GM23338 (cell line): ENCODE data around the gene KCNJ6.

ENCODE experiments used
- EZH2 ChIP-seq: fragments of 200-600 bp; sonication (generic); IDR thresholded peaks from one replicate; pipeline ENCODE4 v1.8.0; 2017; ENCODE audit warnings: antibody characterized with exemption, mild to moderate bottlenecking, low read depth; ENCODE audit not compliant: unreplicated experiment
- EZH2phosphoT487 ChIP-seq: fragments of 200-600 bp; sonication (generic); IDR thresholded peaks from one replicate; pipeline ENCODE4 v1.8.1; 2018; ENCODE audit warnings: antibody characterized with exemption; ENCODE audit not compliant: unreplicated experiment
- ZNF114 ChIP-seq: fragments of 250-450 bp; sonication (Bioruptor Pico); IDR thresholded peaks from 2 replicates; pipeline ENCODE4 v1.5.0; 2020; ENCODE audit warnings: mild to moderate bottlenecking, moderate library complexity
- TF ChIP-seq, protein P1 (sequence below), 2 experiments: fragments of 200-600 bp in 1 of 2; sonication (generic) in 1 of 2; conservative IDR thresholded peaks; 2 replicates each; pipeline versions ENCODE4 v1.5.1 to v1.6.1; 2016 to 2017; ENCODE audit warnings: antibody characterized with exemption in 2 of 2, low read depth in 2 of 2, mild to moderate bottlenecking in 2 of 2, moderate library complexity in 1 of 2
- TF ChIP-seq, protein P2 (sequence below): IDR thresholded peaks from one replicate; pipeline ENCODE4 v1.6.1; 2018; ENCODE audit warnings: antibody characterized with exemption; ENCODE audit not compliant: unreplicated experiment

DNA sequence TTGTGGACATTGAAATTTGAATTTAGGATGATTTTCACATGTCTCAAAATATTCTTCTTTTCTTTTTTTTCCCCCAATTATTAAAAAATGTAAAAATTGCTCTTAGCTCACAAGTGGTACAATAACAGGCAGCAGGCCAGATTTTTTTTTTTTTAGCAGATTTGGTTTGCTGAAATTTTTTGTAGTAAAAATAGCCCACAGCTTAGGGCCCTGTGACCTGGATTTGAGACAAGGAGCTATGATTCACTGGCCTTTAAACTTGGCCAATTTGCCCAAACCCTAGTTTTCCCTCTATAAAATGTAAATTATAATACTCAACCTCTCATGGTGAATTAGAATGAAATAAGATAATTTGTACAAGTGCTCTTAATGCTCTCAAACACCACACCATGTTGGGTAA, 295.9 kb downstream of the KCNJ6 start:
- TF ChIP-seq, protein P1, sequence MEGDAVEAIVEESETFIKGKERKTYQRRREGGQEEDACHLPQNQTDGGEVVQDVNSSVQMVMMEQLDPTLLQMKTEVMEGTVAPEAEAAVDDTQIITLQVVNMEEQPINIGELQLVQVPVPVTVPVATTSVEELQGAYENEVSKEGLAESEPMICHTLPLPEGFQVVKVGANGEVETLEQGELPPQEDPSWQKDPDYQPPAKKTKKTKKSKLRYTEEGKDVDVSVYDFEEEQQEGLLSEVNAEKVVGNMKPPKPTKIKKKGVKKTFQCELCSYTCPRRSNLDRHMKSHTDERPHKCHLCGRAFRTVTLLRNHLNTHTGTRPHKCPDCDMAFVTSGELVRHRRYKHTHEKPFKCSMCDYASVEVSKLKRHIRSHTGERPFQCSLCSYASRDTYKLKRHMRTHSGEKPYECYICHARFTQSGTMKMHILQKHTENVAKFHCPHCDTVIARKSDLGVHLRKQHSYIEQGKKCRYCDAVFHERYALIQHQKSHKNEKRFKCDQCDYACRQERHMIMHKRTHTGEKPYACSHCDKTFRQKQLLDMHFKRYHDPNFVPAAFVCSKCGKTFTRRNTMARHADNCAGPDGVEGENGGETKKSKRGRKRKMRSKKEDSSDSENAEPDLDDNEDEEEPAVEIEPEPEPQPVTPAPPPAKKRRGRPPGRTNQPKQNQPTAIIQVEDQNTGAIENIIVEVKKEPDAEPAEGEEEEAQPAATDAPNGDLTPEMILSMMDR (conservative IDR thresholded peaks at IDR 0.05; ENCODE audit: low read depth in 2 of 2) = no peak
- TF ChIP-seq EZH2phosphoT487 (no peak), ZNF114 (CRISPR knock-in tag) (no peak), EZH2 (no peak)
- TF ChIP-seq, protein P2, sequence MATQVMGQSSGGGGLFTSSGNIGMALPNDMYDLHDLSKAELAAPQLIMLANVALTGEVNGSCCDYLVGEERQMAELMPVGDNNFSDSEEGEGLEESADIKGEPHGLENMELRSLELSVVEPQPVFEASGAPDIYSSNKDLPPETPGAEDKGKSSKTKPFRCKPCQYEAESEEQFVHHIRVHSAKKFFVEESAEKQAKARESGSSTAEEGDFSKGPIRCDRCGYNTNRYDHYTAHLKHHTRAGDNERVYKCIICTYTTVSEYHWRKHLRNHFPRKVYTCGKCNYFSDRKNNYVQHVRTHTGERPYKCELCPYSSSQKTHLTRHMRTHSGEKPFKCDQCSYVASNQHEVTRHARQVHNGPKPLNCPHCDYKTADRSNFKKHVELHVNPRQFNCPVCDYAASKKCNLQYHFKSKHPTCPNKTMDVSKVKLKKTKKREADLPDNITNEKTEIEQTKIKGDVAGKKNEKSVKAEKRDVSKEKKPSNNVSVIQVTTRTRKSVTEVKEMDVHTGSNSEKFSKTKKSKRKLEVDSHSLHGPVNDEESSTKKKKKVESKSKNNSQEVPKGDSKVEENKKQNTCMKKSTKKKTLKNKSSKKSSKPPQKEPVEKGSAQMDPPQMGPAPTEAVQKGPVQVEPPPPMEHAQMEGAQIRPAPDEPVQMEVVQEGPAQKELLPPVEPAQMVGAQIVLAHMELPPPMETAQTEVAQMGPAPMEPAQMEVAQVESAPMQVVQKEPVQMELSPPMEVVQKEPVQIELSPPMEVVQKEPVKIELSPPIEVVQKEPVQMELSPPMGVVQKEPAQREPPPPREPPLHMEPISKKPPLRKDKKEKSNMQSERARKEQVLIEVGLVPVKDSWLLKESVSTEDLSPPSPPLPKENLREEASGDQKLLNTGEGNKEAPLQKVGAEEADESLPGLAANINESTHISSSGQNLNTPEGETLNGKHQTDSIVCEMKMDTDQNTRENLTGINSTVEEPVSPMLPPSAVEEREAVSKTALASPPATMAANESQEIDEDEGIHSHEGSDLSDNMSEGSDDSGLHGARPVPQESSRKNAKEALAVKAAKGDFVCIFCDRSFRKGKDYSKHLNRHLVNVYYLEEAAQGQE = no peak
